ENCODE results near the gene VPS16.

VPS16 gene

DNA sequence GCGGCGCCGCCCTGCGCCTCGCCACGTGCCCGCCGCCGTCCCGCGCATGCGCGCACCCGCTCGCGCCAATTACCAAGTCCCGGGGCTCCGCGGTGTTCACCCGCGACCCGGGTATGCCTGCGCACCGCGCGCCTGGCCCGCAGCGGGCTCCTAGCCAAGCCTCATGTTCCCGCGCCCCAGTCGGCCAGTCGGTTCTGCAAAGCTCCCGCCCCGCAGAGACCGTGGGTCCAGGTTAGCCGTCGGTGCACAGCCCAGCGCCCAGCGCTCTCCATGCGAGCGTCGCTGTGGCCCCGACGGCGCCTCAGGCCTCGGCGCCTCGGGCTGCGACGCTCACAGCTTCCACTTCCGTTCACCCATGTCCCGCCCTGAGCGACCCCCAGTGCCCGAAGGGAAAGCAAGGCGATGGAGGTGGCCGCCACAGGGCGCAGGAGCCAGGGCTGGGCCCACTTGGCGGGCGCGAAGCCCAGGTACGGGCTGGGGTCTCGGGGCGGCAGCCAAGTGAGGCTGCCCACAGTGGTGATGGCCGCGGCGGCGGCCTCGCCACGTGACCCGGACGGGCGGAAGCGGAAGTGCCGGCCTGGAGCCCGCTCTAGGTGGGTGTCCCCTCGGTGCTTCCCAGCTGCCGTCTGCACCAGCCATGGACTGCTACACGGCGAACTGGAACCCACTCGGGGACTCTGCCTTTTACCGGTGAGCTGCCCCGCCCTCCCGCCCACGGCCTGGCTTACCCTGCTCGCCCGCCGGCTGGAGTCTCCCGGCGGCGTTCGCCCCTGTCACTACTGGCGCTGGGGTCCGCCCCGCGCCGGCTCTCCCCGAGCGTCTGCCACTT, at the start of gene VPS16, which contains the start of gene PCED1A:
Gene VPS16 (plus strand): TSS at position 608 of the 829 bp plus-strand sequence. CDS start 30 bp downstream, at position 638.
Gene PCED1A (minus strand): TSS at position 518 of the 829 bp plus-strand sequence. CDS start 743 bp downstream, outside the sequence.
- DNase-seq: peak; percentile 86

GRCh38 chr20:2793471-2793870, 47.1 kb upstream of the VPS16 start:
- no peak for DNase-seq

- no peak for DNase-seq
These were observed 46.3 kb upstream of the VPS16 start for GRCh38 chr20:2794202-2794748.

DNA sequence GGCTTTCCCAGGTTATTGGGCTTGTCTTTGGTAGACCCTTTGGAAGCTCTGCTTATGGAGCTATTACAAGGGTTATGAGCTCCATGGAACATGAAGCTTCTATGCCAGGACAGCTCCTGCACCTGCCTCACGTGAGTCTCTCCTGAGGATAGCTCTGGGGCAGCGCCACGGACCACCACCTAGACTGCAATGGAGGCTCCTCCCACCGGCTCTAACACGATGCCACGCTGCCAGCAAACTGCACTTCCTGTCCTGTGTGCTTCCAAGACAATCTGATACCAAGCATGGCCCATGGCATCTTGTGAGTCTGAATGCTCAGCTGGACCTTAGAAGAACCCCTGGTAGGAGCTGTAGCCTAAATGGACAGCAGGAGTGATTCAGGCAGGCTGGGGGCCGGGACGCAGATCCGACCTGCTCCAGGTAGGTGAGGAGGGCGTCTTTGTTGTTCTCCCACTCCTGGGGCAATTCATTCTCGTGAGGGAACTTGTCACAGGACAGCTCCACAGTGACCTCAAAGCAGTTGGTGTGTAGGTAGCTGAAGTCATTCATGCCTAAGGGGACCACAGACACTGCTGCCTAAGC, 45.6 kb upstream of the VPS16 start:
- no peak for DNase-seq

GRCh38 chr20:2795451-2795850, 45.1 kb upstream of the VPS16 start:
- peak; percentile 72 for DNase-seq

- DNase-seq: no peak
These were observed 44.4 kb upstream of the VPS16 start for GRCh38 chr20:2796011-2796660.

DNA sequence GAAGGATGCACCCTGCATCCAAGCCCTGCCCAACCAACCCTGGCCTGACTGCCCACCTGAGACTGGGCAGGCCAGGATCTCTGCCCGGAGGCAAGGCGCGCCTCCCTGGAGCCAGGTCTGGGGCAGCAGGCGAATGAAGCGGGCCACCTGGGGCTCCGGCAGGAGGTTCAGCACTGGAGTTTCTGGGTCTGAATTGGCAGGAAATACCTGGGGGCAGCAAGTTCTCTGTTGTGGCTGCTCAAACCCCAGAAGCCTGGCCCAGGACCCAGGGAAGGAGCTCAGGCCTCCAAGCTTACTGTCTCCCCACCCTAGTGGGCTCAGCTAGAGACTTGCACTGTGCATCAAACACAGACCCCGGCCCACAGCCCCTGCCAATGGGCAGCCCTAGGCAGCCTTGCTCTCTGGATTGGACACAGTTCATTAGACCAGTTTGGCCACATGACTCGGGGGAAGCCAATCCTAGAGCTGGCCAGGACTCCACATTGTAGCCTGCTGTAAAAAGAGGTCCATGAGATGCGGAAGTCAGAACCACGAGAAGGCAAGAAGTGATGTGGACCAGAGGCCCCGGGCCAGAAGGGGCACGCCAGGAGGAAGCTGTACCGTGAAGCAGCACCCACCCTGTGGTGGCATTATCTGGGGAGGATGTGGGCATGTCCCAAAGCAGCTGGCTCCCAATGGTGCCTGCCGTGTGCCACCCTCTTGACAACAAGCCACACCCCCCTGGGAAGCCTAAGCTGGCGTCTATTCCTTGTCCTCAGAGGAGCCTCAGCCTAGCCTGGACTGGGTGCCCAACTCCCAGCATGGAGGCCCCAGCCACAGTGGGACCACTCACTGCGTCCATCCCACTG, 43.2 kb upstream of the VPS16 start:
- no peak for DNase-seq

- no peak for DNase-seq
These were observed 42.3 kb upstream of the VPS16 start for GRCh38 chr20:2798095-2798805.

DNA sequence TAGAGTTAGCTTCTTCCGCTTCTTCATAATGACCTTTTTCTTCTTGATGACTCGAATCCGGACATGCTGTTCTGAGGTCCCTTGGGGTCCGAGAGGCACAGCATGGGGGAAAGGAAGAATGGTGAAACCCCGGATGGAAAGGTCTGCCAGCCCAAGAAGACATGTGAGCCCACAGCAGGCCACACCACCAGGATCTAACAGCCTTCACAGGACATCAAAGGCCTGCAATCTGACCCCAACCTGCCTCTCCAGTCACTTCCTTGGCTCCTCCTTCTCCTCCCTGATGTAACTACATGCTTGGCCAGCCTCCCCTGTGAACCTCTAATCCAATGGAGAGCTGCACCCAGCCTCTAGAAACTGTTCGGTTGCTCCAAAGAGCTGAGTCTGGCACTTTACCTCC, 41.7 kb upstream of the VPS16 start:
- no peak for DNase-seq

DNA sequence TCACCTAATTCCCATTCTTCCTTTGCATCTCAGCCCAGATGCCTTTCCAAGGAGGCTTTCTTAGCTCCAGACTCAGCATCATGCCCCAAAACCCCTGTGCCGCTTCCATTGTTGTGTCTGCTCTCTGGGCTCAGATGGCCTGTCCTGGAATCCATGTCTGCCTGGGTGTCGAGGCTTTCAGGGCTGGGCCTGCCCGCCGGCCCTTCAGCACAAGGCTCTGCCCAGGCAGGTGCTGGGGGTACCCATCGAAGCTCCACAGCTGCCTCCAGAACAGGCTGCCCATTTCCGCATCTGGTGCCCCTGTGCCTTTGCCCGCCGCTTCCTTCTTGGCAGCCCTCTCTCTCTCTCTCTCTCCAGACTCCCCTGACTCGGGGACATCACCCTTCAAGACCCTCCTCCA, 41.3 kb upstream of the VPS16 start:
- DNase-seq: no peak

- no peak for DNase-seq
These were observed 40.6 kb upstream of the VPS16 start for GRCh38 chr20:2799688-2800520.

GRCh38 chr20:2800521-2801285, 39.8 kb upstream of the VPS16 start, which contains the start of gene CPXM1:
Gene CPXM1 (minus strand): TSS chr20:2800627. CDS start chr20:2800572, 55 bp downstream.
- peak; percentile 74 for DNase-seq

DNA sequence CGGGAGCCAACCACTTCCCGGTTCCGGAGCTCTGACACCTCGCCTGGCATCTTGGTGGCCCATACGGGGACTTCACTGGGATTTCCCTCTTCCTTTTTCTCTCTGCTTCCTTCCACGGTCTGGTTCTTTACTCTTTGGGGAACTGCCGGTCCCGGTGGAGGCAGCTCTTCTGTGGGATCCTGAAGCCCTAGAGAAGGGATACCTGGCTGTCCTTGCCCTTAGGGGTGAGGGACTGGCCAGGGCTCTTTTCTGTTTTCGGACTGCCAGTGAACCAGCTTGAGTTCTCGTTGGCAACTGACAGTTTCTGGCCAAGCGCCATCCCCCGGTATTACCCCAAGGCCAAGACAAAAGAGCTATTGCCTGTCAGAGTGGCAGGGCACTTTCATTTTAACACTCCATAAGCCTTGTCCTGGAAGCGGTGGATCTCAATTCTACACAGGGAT, 39.2 kb upstream of the VPS16 start:
- DNase-seq: no peak

DNA sequence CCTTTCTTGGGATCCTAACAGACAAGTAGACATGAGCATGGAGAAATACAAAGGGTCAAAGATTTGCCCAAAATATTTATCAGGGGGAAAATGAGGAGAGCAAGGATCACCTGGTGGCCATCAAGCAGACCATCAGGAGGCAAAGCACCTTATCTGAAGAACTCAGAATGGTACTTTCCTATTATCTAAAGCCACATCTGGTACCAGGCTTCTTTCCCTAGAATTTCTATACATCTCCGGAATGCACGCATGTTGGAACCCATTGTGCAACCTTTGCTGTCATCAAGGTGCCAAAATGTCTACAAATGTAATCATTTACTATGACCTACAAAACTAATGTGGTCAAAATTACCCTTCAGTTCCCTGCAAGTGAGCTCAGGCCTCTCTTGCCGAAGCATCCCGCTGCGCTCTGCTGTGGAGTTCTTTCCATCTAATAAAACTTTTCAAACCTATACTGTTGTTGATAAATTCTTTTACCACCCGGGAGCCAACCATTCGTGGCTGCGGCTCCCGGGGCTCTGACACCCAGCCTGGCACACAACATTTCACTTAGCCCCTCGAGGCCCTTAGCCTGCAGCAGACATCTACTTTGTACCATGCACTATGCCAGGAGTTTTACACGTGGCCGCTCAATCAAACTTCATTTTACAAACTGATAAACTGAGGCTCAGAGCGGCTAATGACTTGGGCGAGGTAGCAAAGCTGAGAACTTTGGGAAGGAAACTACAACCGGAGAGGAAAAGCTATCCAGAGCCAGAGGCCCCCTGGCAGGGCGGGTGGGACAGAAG, 36.3 kb upstream of the VPS16 start:
- peak; percentile 32 for DNase-seq

GRCh38 chr20:2804852-2805688, 35.5 kb upstream of the VPS16 start:
- no peak for DNase-seq

GRCh38 chr20:2805689-2806350, 34.7 kb upstream of the VPS16 start:
- no peak for DNase-seq

- DNase-seq: no peak
These were observed 34.2 kb upstream of the VPS16 start for GRCh38 chr20:2806351-2806701.

- DNase-seq: no peak
These were observed 33.5 kb upstream of the VPS16 start for GRCh38 chr20:2807019-2807418.
